ENCODE results near the gene EPHA7.

- TF ChIP-seq CTCF (IDR thresholded peaks at IDR 0.05; ENCODE audit: low read depth, low read length): no peak
- no peak for TF ChIP-seq POLR2A (IDR thresholded peaks at IDR 0.05; ENCODE audit: extremely low read depth, insufficient read length)
Observed at GRCh38 chr6:93300661-93301060, 118.7 kb downstream of the EPHA7 start.

All from NB4 (cell line).